Gastroesophageal sphincter (tissue), 3 donors: ENCODE measurements around the gene ZBTB24.

ENCODE experiments used
- EP300 ChIP-seq: sonication (generic); formaldehyde crosslinking; IDR thresholded peaks from one replicate; pipeline ENCODE4 v1.6.1; 2017; ENCODE audit warnings: antibody characterized with exemption, mild to moderate bottlenecking
- POLR2A ChIP-seq, 2 donors: fragments of 450-650 bp; IDR thresholded peaks; one replicate each; pipeline ENCODE4 v1.6.1; 2017; ENCODE audit warnings: antibody characterized with exemption in 2 of 2, mild to moderate bottlenecking in 2 of 2, moderate library complexity in 1 of 2
- POLR2AphosphoS5 ChIP-seq: sonication (generic); formaldehyde crosslinking; IDR thresholded peaks from one replicate; pipeline ENCODE4 v1.6.1; 2017; ENCODE audit warnings: antibody characterized with exemption
- TF ChIP-seq, protein P1 (sequence below), 4 experiments: fragments of 200-600 bp in 2 of 4; fragments of 450-650 bp in 2 of 4; sonication (generic) in 1 of 4; IDR thresholded peaks; one replicate each; pipeline ENCODE4 v1.5.1; 2017 to 2019; ENCODE audit warnings: antibody characterized with exemption in 4 of 4, mild to moderate bottlenecking in 2 of 4, moderate library complexity in 2 of 4

DNA sequence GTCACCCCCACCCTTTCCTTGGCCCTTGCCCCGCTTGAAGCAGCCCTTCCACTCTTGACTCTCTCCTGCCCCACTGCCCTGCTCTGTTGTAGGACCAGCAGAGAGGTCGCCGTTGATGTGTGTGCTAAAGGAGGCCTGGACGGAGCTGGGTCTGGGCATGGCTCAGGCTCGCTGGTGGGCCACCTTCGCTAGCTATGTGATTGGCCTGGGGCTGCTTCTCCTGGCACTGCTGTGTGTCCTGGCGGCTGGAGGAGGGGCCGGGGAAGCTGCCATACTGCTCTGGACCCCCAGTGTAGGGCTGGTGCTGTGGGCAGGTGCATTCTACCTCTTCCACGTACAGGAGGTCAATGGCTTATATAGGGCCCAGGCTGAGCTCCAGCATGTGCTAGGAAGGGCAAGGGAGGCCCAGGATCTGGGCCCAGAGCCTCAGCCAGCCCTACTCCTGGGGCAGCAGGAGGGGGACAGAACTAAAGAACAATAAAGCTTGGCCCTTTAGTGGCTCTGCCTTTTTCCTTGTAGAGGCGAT, 39.5 kb downstream of the ZBTB24 start:
- TF ChIP-seq, protein P1, sequence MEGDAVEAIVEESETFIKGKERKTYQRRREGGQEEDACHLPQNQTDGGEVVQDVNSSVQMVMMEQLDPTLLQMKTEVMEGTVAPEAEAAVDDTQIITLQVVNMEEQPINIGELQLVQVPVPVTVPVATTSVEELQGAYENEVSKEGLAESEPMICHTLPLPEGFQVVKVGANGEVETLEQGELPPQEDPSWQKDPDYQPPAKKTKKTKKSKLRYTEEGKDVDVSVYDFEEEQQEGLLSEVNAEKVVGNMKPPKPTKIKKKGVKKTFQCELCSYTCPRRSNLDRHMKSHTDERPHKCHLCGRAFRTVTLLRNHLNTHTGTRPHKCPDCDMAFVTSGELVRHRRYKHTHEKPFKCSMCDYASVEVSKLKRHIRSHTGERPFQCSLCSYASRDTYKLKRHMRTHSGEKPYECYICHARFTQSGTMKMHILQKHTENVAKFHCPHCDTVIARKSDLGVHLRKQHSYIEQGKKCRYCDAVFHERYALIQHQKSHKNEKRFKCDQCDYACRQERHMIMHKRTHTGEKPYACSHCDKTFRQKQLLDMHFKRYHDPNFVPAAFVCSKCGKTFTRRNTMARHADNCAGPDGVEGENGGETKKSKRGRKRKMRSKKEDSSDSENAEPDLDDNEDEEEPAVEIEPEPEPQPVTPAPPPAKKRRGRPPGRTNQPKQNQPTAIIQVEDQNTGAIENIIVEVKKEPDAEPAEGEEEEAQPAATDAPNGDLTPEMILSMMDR (IDR thresholded peaks at IDR 0.05) = no peak
- TF ChIP-seq POLR2A (IDR thresholded peaks at IDR 0.05) = no peak
- TF ChIP-seq POLR2AphosphoS5 = no peak
- no peak for TF ChIP-seq EP300
